Fibroblast of lung (primary cell): Measurements from ENCODE around the gene DSCAML1.

ENCODE experiments used
- EZH2 ChIP-seq: IDR thresholded peaks from 2 replicates; pipeline ENCODE4 v1.5.1; 2012; ENCODE audit warnings: low read length, control low read depth, mild to moderate bottlenecking; ENCODE audit errors: missing control alignments
- TF ChIP-seq, protein P1 (sequence below), 2 donors: IDR thresholded peaks in 1 of 2; conservative IDR thresholded peaks in 1 of 2; 1 replicate in 1 of 2; 2 replicates in 1 of 2; pipeline ENCODE4 v1.5.1; 2011 to 2012; ENCODE audit warnings: low read length in 2 of 2, control low read depth in 1 of 2, inconsistent platforms in 1 of 2, low read depth in 1 of 2, mild to moderate bottlenecking in 1 of 2

DNA sequence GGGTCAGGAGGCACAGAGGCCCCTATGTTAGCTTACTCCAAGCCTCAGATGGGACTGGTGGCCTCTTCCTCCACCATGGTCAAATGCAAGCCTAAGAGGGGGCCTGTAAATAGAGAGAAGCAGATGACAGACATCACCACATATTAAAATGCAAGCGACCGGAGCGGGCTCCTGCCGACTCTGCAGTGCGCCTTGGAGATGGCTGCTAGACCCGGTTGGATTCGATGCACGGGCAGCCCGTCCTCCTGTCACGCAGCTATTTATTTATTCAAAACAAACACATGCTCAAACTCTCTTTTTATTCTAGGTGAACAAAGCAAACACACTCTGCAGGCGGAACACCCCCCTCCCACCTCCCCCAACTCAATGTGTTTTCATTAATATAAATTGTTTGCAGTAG, 208.0 kb downstream of the DSCAML1 start:
- TF ChIP-seq, protein P1, sequence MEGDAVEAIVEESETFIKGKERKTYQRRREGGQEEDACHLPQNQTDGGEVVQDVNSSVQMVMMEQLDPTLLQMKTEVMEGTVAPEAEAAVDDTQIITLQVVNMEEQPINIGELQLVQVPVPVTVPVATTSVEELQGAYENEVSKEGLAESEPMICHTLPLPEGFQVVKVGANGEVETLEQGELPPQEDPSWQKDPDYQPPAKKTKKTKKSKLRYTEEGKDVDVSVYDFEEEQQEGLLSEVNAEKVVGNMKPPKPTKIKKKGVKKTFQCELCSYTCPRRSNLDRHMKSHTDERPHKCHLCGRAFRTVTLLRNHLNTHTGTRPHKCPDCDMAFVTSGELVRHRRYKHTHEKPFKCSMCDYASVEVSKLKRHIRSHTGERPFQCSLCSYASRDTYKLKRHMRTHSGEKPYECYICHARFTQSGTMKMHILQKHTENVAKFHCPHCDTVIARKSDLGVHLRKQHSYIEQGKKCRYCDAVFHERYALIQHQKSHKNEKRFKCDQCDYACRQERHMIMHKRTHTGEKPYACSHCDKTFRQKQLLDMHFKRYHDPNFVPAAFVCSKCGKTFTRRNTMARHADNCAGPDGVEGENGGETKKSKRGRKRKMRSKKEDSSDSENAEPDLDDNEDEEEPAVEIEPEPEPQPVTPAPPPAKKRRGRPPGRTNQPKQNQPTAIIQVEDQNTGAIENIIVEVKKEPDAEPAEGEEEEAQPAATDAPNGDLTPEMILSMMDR (conservative IDR thresholded peaks at IDR 0.05 in 1 of 2, IDR thresholded peaks at IDR 0.05 in 1 of 2; ENCODE audit: low read depth in 1 of 2, low read length in 2 of 2) = no peak
- TF ChIP-seq EZH2 = no peak
